NCI-H1105 (cell line): ENCODE data around the gene CRELD1.
"Not testable (repeated sequence)": the region's sequence is repeated elsewhere in the genome, so short reads cannot be mapped to it uniquely, and the experiment has no call there.

Experiments
- DNase-seq: peaks from one replicate; lab custom pipeline; 2025; lab: John Stamatoyannopoulos, UW

Gene CRELD1

DNA sequence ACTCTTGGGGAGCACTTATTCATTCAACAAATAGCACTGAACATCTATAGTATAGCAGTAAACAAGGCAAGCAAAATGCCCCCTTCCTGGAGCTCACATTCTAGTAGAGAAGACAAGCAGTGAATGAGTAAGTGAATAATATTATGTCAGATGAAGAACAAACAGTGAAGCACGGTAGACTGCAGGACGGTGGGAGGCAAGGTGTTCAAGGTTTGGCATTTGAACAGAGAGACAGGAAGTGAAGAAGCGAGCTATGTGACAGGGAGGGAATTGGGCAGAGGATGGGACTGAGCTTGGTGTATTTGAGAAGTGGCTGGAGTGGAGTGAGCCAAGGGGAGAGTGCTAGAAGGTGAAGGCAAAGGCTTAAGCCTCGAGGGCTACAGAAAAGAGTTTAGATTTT, 1.4 kb downstream of the CRELD1 start:
- no peak for DNase-seq

DNA sequence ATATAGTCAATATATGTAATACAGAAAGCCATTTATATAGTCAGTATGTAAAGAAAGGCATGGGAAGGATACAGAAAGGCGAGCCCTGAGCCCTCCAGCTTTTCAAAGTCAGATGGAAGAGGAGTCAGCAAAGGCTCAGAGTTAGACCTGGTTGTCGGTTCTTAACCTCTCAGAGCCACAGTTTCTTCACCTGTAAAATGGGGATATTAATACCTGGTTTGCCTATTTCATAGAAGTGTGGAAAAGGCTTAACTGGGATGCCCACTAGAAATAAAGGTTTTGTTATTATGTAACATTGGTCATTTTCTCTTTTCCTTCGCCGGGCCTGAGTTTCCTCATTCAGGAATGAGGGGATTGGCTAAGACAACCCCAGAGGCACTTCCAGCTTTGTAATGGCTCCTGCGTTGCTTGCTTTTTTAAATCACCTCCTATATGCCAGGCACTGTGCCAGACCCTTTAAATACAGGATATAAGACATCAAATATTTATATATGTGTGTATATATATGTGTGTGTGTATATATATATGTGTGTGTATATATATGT, 2.4 kb downstream of the CRELD1 start:
- DNase-seq = no peak

DNA sequence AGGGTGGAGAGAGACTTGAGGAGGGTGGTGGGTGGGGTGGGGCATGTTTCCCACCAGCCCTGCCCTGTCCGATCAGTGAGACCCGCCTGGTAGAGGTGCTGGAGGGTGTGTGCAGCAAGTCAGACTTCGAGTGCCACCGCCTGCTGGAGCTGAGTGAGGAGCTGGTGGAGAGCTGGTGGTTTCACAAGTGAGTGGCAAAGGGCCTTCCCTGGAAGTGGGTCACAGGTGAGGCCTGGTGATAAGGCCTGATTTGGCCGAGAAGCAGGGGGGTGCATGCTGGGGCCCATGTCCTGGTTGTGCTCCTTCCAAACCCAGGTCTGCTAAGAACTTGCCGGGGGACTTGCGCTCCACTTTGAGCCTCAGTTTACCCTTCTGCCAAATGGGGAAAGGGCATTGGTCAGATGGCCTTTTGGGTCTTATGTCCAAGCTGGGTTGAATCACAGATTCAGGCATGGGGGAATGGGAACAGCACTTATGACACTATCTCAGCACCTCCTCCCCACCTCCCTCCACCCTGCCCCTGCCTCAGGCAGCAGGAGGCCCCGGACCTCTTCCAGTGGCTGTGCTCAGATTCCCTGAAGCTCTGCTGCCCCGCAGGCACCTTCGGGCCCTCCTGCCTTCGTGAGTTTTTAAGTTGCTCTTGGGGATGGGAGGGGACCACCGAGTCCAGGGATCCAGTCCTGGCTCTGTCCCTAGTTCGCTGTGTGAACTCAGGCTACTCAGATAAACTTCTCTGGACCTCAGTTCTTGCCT, 4.0 kb downstream of the CRELD1 start:
- no peak for DNase-seq

DNA sequence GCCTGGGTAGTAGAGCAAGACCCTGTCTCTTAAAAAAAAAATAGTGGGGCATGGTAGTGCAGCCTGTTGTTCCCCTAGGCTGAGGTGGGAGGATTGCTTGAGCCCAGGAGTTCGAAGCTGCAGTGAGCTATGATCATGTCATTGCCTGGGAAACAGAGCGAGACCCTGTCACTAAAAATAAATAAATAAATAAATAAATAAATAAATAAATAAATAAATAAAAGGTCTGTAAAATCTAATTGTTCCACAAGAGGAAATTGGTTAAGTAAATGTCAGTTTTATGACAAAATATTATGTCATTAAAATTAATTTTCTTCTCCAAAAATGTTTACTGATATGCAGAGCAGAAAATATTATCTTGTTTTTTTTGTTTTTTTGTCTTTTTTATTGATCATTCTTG, 5.3 kb downstream of the CRELD1 start:
- no peak for DNase-seq

DNA sequence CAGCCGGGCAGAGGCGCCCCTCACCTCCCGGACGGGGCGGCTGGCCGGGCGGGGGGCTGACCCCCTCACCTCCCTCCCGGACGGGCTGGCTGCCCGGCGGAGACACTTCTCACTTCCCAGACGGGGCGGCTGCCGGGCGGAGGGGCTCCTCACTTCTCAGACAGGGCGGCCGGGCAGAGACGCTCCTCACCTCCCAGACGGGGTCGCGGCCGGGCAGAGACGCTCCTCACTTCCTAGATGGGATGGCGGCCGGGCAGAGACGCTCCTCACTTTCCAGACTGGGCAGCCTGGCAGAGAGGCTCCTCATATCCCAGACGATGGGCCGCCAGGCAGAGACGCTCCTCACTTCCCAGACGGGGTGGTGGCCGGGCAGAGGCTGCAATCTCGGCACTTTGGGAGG, 6.3 kb downstream of the CRELD1 start:
- not testable (repeated sequence) for DNase-seq

DNA sequence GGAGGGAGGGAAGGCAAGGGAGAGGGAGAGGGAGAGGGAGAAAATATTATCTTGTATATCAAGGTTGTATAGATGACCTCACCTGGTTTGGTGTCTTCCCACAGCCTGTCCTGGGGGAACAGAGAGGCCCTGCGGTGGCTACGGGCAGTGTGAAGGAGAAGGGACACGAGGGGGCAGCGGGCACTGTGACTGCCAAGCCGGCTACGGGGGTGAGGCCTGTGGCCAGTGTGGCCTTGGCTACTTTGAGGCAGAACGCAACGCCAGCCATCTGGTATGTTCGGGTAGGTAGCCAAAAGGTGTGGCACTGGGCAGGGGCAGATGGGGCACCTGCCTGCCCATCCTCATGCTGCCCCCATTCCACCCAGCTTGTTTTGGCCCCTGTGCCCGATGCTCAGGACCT, 7.1 kb downstream of the CRELD1 start:
- no peak for DNase-seq

DNA sequence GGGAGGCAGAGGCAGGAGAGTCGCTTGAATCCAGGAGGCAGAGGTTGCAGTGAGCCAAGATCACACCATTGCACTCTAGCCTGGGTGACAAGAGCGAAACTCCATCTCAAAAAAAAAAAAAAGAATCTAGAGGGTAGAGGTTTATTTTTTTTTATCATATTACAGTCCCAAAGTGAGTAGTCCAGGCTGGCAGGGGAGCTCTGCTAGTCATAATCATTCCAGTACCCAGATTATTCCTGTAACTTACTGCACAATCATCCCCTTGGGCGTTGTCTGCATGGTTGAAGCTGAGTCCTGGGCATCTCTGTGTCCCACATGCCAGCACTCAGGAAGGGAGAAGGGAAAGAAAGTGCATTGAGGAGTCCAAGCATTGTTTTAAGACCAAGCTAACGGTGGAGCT, 8.5 kb downstream of the CRELD1 start:
- DNase-seq = no peak

DNA sequence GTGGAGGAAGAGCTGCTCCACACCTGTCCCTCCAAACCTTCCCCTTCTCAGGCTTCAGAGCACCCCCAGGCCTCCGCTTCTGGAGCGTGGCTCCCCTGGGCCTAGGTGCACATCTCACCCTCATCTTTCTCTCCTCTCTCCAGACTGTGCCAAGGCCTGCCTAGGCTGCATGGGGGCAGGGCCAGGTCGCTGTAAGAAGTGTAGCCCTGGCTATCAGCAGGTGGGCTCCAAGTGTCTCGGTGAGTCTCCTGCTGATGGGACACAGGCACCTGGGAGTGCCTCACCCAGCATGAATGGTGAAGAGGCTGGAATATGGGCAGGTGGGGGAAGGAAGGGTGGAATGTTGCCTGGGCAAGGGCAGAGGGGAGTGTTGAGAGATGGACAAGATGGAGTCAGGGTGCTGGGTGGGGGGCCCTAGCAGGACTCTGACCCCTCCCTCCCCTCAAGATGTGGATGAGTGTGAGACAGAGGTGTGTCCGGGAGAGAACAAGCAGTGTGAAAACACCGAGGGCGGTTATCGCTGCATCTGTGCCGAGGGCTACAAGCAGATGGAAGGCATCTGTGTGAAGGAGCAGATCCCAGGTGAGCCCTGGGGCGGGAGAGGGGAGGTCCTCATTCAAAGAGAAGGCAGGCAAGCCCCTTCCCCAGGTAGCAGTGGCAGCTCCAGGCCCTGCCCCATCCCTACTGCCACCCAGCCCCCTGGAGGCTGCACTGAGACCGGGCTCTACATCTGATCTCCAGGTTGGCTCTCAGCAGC, 9.5 kb downstream of the CRELD1 start:
- DNase-seq = no peak

DNA sequence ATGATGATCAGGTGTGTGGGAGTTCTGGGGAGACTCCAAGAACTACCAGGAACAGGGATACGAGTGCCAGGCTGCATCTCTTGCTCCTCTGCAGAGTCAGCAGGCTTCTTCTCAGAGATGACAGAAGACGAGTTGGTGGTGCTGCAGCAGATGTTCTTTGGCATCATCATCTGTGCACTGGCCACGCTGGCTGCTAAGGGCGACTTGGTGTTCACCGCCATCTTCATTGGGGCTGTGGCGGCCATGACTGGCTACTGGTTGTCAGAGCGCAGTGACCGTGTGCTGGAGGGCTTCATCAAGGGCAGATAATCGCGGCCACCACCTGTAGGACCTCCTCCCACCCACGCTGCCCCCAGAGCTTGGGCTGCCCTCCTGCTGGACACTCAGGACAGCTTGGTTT, 10.6 kb downstream of the CRELD1 start:
- DNase-seq = no peak

DNA sequence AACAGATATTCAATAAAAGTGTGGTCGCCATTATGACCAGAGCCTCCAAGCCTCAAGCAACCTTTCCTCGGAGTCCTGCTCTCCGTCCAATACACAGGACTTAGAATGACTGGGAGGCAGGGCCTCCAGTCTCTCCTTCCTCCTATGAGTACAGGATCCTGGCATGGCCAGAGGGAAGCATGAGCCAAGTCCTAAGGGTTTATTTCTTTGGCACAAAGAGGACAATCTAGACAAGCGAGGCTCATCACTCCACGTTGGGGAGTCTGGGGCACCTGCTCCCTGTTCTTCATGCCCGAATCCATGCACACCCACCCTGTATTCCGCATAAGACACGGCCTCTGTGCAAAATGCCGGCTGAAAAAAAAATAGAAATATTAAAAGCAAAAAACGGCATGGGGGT, 11.7 kb downstream of the CRELD1 start:
- no peak for DNase-seq

DNA sequence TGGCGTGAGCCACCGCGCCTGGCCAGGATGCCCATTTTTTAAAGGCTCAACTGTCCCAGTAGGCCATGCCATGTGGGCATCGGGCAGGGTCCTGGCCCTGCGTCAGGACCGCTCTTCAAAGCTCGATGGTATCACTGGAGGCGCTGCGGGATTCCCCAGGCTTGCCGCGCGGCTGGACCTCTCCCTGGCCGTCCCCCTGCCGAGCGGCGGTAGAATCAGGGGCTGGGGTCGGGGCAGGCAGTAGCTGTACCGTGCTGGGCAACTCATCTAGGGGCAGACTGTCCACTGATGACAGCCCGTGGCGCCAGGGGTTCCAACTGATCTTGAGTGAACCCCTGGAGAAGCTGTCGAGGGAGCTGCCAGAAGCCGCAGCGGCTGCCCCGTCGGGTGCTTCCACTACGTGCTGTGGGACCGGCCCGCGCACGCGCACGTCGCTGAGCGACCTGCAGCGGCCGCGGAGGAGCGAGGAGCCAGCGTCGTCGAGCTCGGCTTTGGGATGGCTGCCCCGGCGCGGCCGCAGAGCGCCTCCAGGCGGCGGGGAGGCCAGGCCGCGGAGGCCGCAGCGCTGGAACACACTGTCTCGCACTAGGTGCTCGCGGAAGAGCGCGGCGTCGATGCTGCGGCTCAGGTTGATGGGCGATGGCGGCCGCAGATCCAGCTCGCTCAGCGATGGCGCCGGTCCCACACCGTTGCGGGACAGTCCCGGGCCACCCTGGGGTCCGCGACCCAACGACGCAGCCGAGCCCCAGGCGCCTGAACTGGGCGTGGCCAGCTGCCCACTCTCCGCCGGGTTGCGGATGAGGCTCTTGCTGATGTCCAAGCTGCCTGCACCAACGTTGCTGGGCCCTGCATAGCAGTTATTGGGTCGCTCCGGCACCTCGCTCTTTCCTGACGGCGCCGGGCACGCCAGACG, 12.7 kb downstream of the CRELD1 start:
- peak; percentile 79 for DNase-seq

DNA sequence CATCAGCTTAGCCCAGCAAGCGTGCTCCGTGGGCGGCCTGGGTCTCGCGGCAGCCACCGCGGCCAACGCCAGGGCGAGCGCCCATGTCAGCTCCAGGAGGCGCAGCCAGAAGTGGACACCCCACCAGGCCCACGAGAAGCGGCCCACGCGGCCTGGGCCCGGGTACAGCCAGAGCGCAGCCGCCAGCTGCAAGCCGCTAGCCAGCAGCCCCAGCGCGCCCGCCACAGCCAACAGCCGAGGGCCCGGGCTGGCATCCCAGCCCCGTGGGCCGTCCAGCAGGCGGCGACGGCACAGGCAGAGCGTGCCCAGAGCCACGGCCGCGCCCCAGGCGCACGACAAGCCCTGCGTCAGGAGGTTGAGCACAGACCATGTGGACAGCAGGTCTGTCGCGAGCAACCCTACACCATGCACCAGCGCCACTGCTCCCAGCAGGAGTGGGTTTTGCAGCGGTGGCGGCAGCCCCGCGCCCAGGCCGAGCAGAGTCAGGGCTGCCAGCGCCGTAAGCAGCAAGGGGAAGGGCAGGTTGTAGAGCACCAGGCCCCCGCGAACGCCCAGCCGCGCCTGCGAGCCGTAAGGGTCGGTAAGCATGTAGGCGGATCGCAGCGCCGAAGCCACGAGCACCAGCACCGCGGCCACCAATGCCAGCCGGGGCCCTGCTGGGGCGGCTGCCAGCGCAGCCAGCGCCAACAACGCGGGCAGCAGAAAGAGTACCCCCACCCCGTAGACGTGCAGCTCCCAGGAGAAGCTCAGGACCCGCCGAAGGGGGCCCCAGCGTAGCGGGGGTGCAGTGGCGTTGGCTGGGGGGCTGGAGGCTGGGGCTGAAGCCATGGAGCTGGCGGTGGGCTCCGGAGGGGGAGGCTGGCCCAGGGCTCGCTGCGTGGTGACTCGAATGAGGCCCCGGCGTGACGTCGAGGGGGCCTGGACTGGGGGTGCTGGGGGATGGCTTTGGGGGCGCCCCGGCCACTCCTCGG, 13.7 kb downstream of the CRELD1 start:
- DNase-seq = peak; percentile 39

DNA sequence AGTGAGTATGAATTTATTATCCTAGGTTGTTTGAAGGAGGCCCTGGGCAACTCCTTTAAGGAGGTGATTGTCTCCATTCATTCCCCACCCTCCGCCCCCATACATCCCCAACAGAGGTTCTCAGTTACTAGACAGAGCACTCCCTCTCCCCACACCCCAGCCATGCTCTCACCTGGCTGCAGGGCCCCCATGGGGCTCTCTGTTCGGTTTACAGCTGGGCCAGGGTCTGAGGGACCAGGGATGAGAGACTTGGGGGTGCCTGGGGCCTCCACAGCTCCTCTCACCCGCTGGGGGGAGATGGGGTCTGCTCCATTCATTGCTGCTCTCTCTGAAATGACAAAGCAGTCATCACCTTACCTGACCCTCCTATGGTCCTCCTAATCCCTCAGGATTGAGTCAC, 15.0 kb downstream of the CRELD1 start:
- DNase-seq = no peak

DNA sequence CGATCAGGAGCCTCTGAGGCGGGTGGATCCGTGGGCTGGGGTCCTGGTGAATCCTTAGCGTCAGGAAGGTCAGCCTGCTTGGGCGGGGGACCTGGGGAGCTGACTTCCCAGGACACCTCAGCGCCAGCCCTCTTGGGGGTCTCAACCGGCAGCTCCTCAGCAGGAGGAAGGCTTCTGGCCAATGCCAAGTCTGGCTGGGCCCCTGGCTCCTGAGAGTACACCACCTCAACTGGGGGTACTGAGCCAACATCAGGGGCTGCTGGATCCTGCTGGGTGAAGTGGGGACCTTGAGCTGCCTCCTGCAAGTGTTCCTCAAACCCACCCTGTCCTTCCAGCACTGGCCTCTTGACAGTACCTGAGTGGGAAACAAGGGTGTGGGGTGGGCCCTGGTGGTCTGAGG, 15.5 kb downstream of the CRELD1 start:
- DNase-seq = no peak

DNA sequence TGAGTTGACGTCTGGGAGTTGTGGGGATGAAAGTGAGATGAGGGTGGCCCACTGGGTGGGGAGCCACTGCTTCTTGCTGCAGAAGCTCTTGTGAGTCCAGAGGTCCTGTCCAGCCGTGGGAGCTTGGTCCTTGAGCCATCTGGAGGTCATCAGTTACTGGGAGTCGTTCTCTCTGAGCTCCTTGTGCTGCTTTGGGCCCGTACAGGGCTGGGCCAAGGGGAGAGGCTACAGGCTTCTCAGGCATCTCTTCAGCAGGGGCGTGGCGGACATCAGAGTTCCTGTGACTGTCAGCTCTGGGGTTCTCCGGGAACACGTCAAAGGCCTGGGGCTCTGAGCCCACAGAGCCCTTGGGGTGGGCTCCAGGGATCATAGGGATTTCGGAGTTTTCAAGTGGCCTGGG, 16.0 kb downstream of the CRELD1 start:
- no peak for DNase-seq

DNA sequence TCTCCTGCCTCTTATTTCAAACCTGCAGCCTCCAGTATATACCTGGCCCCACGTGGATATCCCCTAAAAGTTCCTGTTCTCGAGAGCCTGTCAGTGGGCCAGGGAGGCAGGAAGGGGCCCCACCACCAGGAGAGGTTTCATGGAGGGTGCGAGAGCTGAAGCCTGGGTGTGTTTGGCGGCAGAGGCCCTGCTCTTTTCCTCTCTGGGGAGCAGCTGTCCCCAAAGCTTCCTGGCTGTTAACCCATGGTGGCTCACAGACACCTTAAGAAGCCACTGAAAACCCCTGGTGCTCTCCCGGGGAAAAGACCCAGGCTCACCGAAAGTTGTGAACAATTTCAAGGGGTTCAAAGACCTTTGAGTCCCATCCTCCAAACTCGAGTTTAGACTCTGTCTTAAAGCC, 17.5 kb downstream of the CRELD1 start:
- DNase-seq = no peak

DNA sequence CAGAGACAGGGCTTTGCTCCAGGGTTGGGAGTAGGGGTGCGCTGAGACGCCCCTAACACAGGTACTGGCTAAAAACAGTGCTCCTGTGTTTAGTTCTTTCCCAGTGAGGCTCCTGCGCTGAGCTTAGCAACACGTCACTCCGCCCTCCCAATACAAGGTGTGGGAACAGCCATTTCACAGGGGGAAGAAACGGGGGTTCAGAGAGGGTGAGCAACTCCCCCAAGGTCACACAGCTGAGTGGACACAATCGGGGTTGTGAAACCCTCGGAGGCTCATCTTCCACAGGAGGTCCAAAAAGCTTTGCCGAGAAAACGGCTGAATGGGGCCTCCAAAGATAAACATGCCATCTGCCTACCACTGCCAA, 17.9 kb downstream of the CRELD1 start:
- no peak for DNase-seq

DNA sequence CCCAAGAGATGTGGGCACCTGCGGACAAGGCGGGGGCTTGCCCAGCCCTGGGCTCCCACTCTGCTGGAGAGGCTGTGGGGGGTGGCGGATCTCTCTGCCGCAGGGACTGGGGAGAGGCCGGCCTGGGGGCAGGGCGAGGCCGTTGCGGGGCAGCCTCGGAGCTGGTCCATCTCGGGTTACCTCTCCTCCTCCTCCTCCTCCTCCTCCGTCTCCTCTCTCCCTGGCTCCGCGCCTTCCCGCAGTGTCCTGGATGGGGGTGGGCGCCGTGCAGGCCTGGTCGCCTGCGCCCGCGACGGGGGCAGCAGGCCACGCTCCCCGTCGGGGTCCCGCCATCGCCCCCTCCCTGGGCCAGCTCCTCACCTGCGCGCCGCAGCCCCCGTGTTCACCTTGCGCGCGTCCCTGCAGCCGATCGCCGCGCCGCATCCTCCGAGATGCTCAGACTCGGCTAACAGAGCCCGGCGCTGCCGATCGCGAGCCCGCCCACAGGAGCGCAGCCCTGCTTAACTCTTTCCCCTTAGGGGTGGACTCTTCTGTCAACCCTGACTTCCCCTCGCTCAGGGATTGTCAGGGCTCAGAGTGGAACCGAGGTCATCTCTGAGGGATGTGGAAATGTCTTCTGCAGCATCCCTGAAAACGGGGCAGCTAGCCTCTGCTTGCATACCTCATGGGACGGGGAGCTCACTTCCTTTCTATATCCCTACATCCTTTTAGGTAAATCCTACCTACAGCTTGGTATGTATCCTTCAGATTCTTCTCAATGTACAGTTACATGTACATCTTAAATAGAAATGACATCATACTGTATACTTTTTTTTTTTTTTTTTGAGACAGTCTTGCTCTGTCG, 18.6 kb downstream of the CRELD1 start, which contains the start of gene PRRT3:
TSS of gene PRRT3 (minus strand) at position 447 of the 844 bp plus-strand sequence. CDS start 2,293 bp downstream, outside the sequence.
- DNase-seq = peak; percentile 34

DNA sequence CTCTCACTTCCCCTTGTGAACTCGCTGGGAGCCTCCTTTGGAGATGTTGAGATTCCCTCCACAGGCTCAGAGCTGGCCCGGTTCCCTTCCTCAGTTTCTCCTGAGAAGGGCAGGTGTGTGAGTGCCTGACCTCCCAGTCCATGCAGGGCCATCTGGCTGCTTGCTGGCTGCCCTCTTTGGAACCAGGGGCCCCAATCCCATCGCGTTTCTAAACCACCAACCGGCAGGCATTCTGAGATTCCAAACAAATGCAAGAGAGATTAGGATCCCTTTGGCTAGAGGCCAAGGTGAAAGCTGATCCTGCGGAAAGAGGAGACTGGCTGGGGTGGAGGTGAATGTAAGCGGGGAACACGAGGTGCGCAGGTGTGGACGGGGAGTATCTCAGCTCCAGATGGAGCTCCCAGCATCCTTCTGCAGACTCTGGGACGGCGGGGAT, 21.5 kb downstream of the CRELD1 start:
- DNase-seq = peak; percentile 83
